Transverse colon (tissue), 4 donors: ENCODE measurements around the gene SPIC. TPM values are rescaled to one million over a fixed set of nuclear protein-coding genes. Genes with fewer than 3 reads are reported as not detected.

Experiments used
- DNase-seq: peaks from one replicate; pipeline ENCODE4 v3.0.0-alpha.2; 2019
- H3K27ac ChIP-seq, 4 donors: fragments of 200-600 bp; sonication (generic); 2 replicates each; pipeline ENCODE4 v1.5.1; 2016 to 2018; ENCODE audit warnings: inconsistent platforms in 4 of 4
- H3K27me3 ChIP-seq: fragments of 200-600 bp; sonication (generic); 2 replicates; pipeline ENCODE4 v1.5.1; 2017; ENCODE audit warnings: inconsistent platforms
- H3K36me3 ChIP-seq, 4 donors: fragments of 200-600 bp; sonication (generic); 2 replicates each; pipeline ENCODE4 v1.5.1; 2017 to 2019; ENCODE audit warnings: inconsistent platforms in 4 of 4
- H3K4me1 ChIP-seq, 4 donors: fragments of 200-600 bp; sonication (generic); 2 replicates each; pipeline ENCODE4 v1.5.1; 2017 to 2020; ENCODE audit warnings: inconsistent platforms in 4 of 4
- H3K4me3 ChIP-seq, 4 donors: fragments of 200-600 bp; sonication (generic); 1 replicate in 1 of 4; 2 replicates in 3 of 4; pipeline versions ENCODE4 v1.5.1 to v1.6.1; 2017 to 2019; ENCODE audit warnings: inconsistent platforms in 4 of 4
- H3K9me3 ChIP-seq, 2 donors: fragments of 200-600 bp; sonication (generic); 2 replicates each; pipeline ENCODE4 v1.5.1; 2017 to 2019; ENCODE audit warnings: inconsistent platforms in 2 of 2
- CTCF ChIP-seq, 5 experiments: fragments of 200-600 bp in 3 of 5; fragments of 450-650 bp in 2 of 5; sonication (generic) in 3 of 5; IDR thresholded peaks; 1 replicate in 2 of 5; 2 replicates in 3 of 5; pipeline ENCODE4 v1.5.1; 2016 to 2017; ENCODE audit warnings: antibody characterized with exemption in 5 of 5, inconsistent platforms in 3 of 5, mild to moderate bottlenecking in 2 of 5, moderate library complexity in 1 of 5
- EP300 ChIP-seq: sonication (generic); formaldehyde crosslinking; IDR thresholded peaks from one replicate; pipeline ENCODE4 v1.6.1; 2017; ENCODE audit warnings: antibody characterized with exemption, low read depth
- POLR2A ChIP-seq: fragments of 450-650 bp; IDR thresholded peaks from one replicate; pipeline ENCODE4 v1.6.1; 2016; ENCODE audit warnings: antibody characterized with exemption, mild to moderate bottlenecking, moderate library complexity
- POLR2AphosphoS5 ChIP-seq, 3 donors: sonication (generic); formaldehyde crosslinking; IDR thresholded peaks; one replicate each; pipeline ENCODE4 v1.6.1; 2016; ENCODE audit warnings: antibody characterized with exemption in 3 of 3
- WGBS, 2 donors: methylation state at CpG; one replicate each; pipeline ENCODE4 v1.1.5; 2018; ENCODE audit warnings: low coverage in 1 of 2; 5-methylcytosine and 5-hydroxymethylcytosine counted together
- in situ Hi-C, 4 donors: fragments of 200-750 bp; cut with MboI; loops; one replicate each; pipeline versions ENCODE4 v1.15.0 to v1.15.1; 2017; ENCODE audit warnings: low sequenced_read_pairs in 3 of 4, low pct_ligation_motif_present in 1 of 4, low pct_unique_long_range_greater_than_20kb in 1 of 4
- intact Hi-C: fragments of 100-400 bp; cut with DNase I; formaldehyde crosslinking; loops from one replicate; pipeline ENCODE4 v1.15.1; 2023; ENCODE audit warnings: low total_unique reads
- total RNA-seq, 4 donors: library from RNA; depleted of rRNA; stranded (reverse); fragments of >200 nt; gene quantifications; one replicate each; pipeline ENCODE4 v1.1.0, GENCODE V29; 2016

The SPIC gene
- total RNA-seq, 4 donors from 2014 or later = not detected

GRCh38 chr12:101441461-101442224 is 33.5 kb upstream of the SPIC start:
- in situ Hi-C loops (no loop called here), intact Hi-C loops (no loop called here)
- Histone ChIP-seq H3K27ac (no peak overlapping the region), H3K27me3 (no peaks in the 10 kb centered on the region), H3K9me3 (no peaks in the 10 kb centered on the region), H3K4me1 (no peaks in the 10 kb centered on the region), H3K36me3 (no peaks in the 10 kb centered on the region), H3K4me3 (no peak overlapping the region)
- TF ChIP-seq POLR2A (no peak), CTCF (IDR thresholded peaks at IDR 0.05) (no peak), EP300 (no peak), POLR2AphosphoS5 (IDR thresholded peaks at IDR 0.05) (no peak)
- no peak for DNase-seq

- WGBS, 2 donors = 74 to 76% methylated on average over 2 to 4 of the region's 4 CpGs
- in situ Hi-C loops (no loop called here), intact Hi-C loops (no loop called here)
- no peak for TF ChIP-seq CTCF (IDR thresholded peaks at IDR 0.05)
- TF ChIP-seq POLR2AphosphoS5 (IDR thresholded peaks at IDR 0.05) = no peak
- no peak for TF ChIP-seq POLR2A
- TF ChIP-seq EP300 = no peak
- no peak overlapping the region for H3K27ac ChIP-seq
- H3K9me3 ChIP-seq = no peaks in the 10 kb centered on the region
- peaks cover 0 to 14% (median 6%) of the 10 kb centered on the region in 4 donors for H3K4me1 ChIP-seq
- no peak overlapping the region for H3K4me3 ChIP-seq
- H3K36me3 ChIP-seq = no peaks in the 10 kb centered on the region
- H3K27me3 ChIP-seq = no peaks in the 10 kb centered on the region
- no peak for DNase-seq
Measured at GRCh38 chr12:101455685-101456084, 19.5 kb upstream of the SPIC start.

DNA sequence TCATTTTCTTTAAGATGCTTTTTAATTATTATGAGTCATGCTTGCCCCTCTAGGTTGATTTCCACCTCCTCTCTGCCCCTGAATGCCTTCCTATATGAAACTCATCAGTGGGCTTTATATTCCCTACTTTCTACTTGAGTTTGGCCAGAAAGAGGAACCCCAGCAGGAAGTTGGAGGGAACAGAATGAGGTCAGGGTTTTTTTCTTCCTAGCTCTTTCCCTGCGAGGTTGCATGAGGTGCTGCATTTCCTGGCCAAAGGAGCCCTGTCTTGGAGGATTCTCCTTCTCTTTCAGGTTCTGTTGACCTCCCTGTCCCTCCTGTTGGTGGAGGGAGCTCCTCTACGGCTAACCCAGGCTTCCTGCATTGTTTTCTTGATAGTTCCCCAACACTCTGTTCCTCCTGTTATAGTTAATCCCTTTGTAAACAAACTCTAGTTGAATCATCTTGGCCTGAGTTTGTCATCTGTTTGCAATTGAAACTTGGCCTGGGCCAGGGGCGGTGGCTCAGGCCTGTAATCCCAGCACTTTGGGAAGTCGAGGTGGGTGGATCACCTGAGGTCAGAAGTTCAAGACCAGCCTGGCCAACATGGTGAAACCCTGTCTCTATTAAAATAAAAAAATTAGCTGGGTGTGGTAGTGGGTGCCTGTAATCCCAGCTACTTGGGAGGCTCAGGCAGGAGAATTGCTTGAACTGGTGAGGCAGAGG is 15.3 kb upstream of the SPIC start:
- WGBS, 2 donors = 3 to 25% methylated on average over 3 to 4 of the region's 4 CpGs
- TF ChIP-seq CTCF (IDR thresholded peaks at IDR 0.05) (no peak), POLR2A (no peak), POLR2AphosphoS5 (IDR thresholded peaks at IDR 0.05) (peak in 1 of 3 donors; percentile 60)
- H3K27me3 ChIP-seq = no peaks in the 10 kb centered on the region
- intact Hi-C loops = no loop called here
- H3K4me3 ChIP-seq = no peak overlapping the region
- no peaks in the 10 kb centered on the region for H3K36me3 ChIP-seq
- H3K27ac ChIP-seq = peak overlapping the region in 3 of 4 donors; percentile 39 to 68 (median 51)
- no peaks in the 10 kb centered on the region for H3K9me3 ChIP-seq
- H3K4me1 ChIP-seq = peaks cover 0 to 14% (median 6%) of the 10 kb centered on the region in 4 donors
- DNase-seq = peak; percentile 69
- in situ Hi-C loops = no loop called here

GRCh38 chr12:101468948-101469347 is 6.2 kb upstream of the SPIC start:
- Histone ChIP-seq H3K4me3 (no peak overlapping the region), H3K27me3 (no peaks in the 10 kb centered on the region), H3K36me3 (no peaks in the 10 kb centered on the region), H3K9me3 (no peaks in the 10 kb centered on the region), H3K4me1 (no peaks in the 10 kb centered on the region), H3K27ac (no peak overlapping the region)
- intact Hi-C loops (no loop called here), in situ Hi-C loops (no loop called here)
- WGBS, 2 donors = 62 to 68% methylated on average over 2 of the region's 2 CpGs
- no peak for DNase-seq
- TF ChIP-seq POLR2A (no peak), EP300 (no peak), POLR2AphosphoS5 (IDR thresholded peaks at IDR 0.05) (no peak), CTCF (IDR thresholded peaks at IDR 0.05) (no peak)
